RWPE2 (cell line): ENCODE measurements around the gene LVRN.
"Not testable (repeated sequence)": the region's sequence is repeated elsewhere in the genome, so short reads cannot be mapped to it uniquely, and the experiment has no call there.

Experiments
- ATAC-seq: fragments of 200-7000 bp; cut with Tn5 transposase; 3 replicates; pipeline ENCODE4 v1.9.1; 2021; ENCODE audit warnings: low read depth
- DNase-seq: peaks from one replicate; pipeline ENCODE4 v3.0.0-alpha.2; 2020; ENCODE audit warnings: low spot score
- H3K27ac ChIP-seq: fragments of 450-650 bp; 2 replicates; pipeline ENCODE4 v1.5.1; 2017; ENCODE audit warnings: mild to moderate bottlenecking; ENCODE audit not compliant: poor library complexity, severe bottlenecking
- H3K27me3 ChIP-seq: fragments of 250-450 bp; sonication (Bioruptor Pico); 2 replicates; pipeline ENCODE4 v1.5.1; 2021; ENCODE audit warnings: mild to moderate bottlenecking, moderate library complexity; ENCODE audit not compliant: insufficient read depth, poor library complexity, severe bottlenecking
- H3K36me3 ChIP-seq: fragments of 250-450 bp; sonication (Bioruptor Pico); 2 replicates; pipeline ENCODE4 v1.5.1; 2020; ENCODE audit warnings: low read depth, mild to moderate bottlenecking, moderate library complexity
- H3K4me1 ChIP-seq: fragments of 250-450 bp; sonication (Bioruptor Pico); 2 replicates; pipeline ENCODE4 v1.5.1; 2021; ENCODE audit warnings: mild to moderate bottlenecking, moderate library complexity; ENCODE audit not compliant: insufficient read depth, poor library complexity, severe bottlenecking
- H3K4me3 ChIP-seq: fragments of 250-450 bp; sonication (Bioruptor Pico); 2 replicates; pipeline ENCODE4 v1.5.1; 2021; ENCODE audit warnings: mild to moderate bottlenecking, moderate library complexity; ENCODE audit not compliant: severe bottlenecking
- H3K9me3 ChIP-seq: fragments of 250-450 bp; sonication (Bioruptor Pico); 2 replicates; pipeline ENCODE4 v1.5.1; 2021; ENCODE audit warnings: mild to moderate bottlenecking, moderate library complexity; ENCODE audit not compliant: severe bottlenecking
- TF ChIP-seq, protein P1 (sequence below): fragments of 450-650 bp; IDR thresholded peaks from one replicate; pipeline ENCODE4 v1.5.1; 2017; ENCODE audit warnings: mild to moderate bottlenecking, moderate library complexity; ENCODE audit not compliant: poor library complexity, severe bottlenecking

The LVRN gene, protein sequence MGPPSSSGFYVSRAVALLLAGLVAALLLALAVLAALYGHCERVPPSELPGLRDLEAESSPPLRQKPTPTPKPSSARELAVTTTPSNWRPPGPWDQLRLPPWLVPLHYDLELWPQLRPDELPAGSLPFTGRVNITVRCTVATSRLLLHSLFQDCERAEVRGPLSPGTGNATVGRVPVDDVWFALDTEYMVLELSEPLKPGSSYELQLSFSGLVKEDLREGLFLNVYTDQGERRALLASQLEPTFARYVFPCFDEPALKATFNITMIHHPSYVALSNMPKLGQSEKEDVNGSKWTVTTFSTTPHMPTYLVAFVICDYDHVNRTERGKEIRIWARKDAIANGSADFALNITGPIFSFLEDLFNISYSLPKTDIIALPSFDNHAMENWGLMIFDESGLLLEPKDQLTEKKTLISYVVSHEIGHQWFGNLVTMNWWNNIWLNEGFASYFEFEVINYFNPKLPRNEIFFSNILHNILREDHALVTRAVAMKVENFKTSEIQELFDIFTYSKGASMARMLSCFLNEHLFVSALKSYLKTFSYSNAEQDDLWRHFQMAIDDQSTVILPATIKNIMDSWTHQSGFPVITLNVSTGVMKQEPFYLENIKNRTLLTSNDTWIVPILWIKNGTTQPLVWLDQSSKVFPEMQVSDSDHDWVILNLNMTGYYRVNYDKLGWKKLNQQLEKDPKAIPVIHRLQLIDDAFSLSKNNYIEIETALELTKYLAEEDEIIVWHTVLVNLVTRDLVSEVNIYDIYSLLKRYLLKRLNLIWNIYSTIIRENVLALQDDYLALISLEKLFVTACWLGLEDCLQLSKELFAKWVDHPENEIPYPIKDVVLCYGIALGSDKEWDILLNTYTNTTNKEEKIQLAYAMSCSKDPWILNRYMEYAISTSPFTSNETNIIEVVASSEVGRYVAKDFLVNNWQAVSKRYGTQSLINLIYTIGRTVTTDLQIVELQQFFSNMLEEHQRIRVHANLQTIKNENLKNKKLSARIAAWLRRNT

DNA sequence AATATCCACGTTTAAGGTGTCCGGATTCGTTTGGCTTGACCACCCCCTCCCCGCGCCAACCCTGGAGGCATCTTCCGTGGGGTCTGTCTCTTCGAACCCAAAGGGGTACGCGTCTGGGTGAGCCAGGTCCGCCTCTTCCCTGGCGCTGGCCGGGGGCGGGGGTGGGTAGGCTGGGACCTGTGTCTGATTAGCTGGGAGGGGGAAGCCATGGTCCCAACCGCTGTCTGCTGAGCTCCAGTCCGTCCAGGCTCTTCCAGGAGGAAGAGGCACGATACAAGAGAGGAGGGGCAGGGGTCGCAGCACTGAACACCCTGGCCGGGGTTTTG, at the start of gene LVRN:
LVRN (plus strand) TSS at position 237 of the 326 bp plus-strand sequence. CDS start 143 bp downstream, outside the sequence.
- Histone ChIP-seq H3K27ac (no peak within 1 kb of the TSS), H3K36me3 (no peaks in the 10 kb centered on the region), H3K4me1 (no peaks in the 10 kb centered on the region), H3K9me3 (no peaks in the 10 kb centered on the region), H3K27me3 (peaks cover 85% of the 10 kb centered on the region), H3K4me3 (no peak within 1 kb of the TSS)
- ATAC-seq (no peak; the same call in 2 of the 3 replicates), DNase-seq (no peak)
- TF ChIP-seq, protein P1, sequence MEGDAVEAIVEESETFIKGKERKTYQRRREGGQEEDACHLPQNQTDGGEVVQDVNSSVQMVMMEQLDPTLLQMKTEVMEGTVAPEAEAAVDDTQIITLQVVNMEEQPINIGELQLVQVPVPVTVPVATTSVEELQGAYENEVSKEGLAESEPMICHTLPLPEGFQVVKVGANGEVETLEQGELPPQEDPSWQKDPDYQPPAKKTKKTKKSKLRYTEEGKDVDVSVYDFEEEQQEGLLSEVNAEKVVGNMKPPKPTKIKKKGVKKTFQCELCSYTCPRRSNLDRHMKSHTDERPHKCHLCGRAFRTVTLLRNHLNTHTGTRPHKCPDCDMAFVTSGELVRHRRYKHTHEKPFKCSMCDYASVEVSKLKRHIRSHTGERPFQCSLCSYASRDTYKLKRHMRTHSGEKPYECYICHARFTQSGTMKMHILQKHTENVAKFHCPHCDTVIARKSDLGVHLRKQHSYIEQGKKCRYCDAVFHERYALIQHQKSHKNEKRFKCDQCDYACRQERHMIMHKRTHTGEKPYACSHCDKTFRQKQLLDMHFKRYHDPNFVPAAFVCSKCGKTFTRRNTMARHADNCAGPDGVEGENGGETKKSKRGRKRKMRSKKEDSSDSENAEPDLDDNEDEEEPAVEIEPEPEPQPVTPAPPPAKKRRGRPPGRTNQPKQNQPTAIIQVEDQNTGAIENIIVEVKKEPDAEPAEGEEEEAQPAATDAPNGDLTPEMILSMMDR = no peak

GRCh38 chr5:115913623-115914400, 48.5 kb upstream of the LVRN start:
- H3K4me1 ChIP-seq, H3K9me3 ChIP-seq, H3K27ac ChIP-seq, H3K4me3 ChIP-seq, ATAC-seq, DNase-seq, H3K27me3 ChIP-seq: not testable (repeated sequence)
- peaks cover 14% of the 10 kb centered on the region for H3K36me3 ChIP-seq

DNA sequence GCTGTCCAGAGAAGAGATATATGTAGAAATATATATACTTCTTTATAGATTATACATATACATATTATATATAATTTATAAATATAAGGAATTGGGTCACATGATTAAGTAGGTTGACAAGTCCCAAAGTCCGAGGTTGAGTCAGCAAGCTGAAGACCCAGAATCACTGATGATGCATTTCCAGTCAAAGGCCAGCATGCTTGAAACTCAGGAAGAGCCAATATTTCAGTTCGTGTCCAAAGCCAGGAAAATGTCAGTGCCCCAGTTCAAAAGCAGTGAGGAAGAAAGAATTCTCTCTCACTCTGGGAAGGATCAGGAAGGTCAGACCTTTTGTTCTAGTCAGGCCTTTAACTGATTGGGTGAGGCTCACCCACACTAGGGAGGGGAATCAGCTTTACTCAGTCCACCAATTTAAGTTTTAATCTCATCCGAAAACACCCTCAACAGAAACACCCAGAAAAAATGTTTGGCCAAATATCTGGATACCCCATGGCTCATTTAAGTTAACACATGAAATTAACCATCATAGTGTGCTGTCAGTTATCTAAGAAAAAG, 42.0 kb upstream of the LVRN start:
- no peaks in the 10 kb centered on the region for H3K4me1 ChIP-seq
- no peaks in the 10 kb centered on the region for H3K27me3 ChIP-seq
- DNase-seq (no peak), ATAC-seq (no peak)
- TF ChIP-seq, protein P1 = no peak
- H3K36me3 ChIP-seq = no peaks in the 10 kb centered on the region
- no peak overlapping the region for H3K4me3 ChIP-seq
- no peaks in the 10 kb centered on the region for H3K9me3 ChIP-seq
- no peak overlapping the region for H3K27ac ChIP-seq

- H3K27ac ChIP-seq = peak overlapping the region; percentile 53
- H3K4me1 ChIP-seq, H3K4me3 ChIP-seq, H3K36me3 ChIP-seq, H3K27me3 ChIP-seq, H3K9me3 ChIP-seq, DNase-seq: not testable (repeated sequence)
- peak; percentile 53; the same call in 2 of the 3 replicates for ATAC-seq
These were observed 33.5 kb upstream of the LVRN start for GRCh38 chr5:115928578-115929407.

DNA sequence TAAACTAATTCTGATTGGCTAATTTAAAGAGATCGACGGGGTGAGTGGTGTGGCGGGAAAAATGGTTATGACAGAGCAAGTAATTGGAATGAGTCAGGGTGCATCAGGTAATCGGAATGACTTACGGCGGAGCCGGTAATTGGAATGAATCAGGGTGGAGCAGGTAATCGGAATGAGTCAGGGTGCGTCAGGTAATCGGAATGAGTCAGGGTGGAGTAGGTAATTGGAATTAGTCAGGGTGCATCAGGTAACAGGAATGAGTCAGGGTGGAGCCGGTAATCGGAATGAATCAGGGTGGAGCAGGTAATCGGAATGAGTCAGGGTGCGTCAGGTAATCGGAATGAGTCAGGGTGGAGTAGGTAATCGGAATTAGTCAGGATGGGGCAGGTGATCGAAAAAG, 32.1 kb upstream of the LVRN start:
- ATAC-seq, H3K27me3 ChIP-seq, H3K4me3 ChIP-seq, H3K36me3 ChIP-seq, H3K9me3 ChIP-seq, H3K4me1 ChIP-seq, DNase-seq: not testable (repeated sequence)
- peak overlapping the region; percentile 53 for H3K27ac ChIP-seq
